ENCODE results near the gene LRP11.
A peak's percentile ranks its signal among the peaks of the same experiment; 100 is the strongest.

GRCh38 chr6:149834513-149835481 is 29.4 kb downstream of the LRP11 start:
- TF ChIP-seq EZH2 (IDR thresholded peaks at IDR 0.05) (no peak), CTCF (IDR thresholded peaks at IDR 0.05) (peak; percentile 95), EZH2phosphoT487 (IDR thresholded peaks at IDR 0.05) (no peak)

All from neural progenitor cell (in vitro differentiated cells).